ENCODE results near the gene JAKMIP2. TPM values are rescaled to one million over a fixed set of nuclear protein-coding genes. Genes with fewer than 3 reads are reported as not detected.
"Not testable (repeated sequence)": the region's sequence is repeated elsewhere in the genome, so short reads cannot be mapped to it uniquely, and the experiment has no call there.

The JAKMIP2 gene
- total RNA-seq, 4 donors from 2014 or later = 0.20 TPM; not detected in 3

GRCh38 chr5:147731431-147732290 is 50.9 kb downstream of the JAKMIP2 start:
- no peak for ATAC-seq
- Histone ChIP-seq H3K27me3 (no peaks in the 10 kb centered on the region), H3K36me3 (no peaks in the 10 kb centered on the region), H3K9me3 (no peaks in the 10 kb centered on the region), H3K4me3 (no peak overlapping the region), H3K27ac (no peak overlapping the region), H3K4me1 (no peaks in the 10 kb centered on the region)
- TF ChIP-seq POLR2A (IDR thresholded peaks at IDR 0.05) (no peak), CTCF (IDR thresholded peaks at IDR 0.05 in 4 of 5, conservative IDR thresholded peaks at IDR 0.05 in 1 of 5) (no peak)
- intact Hi-C loops (cut with DNase I; ENCODE audit: low total_unique reads) = no loop called here
- no peak for DNase-seq
- in situ Hi-C loops (cut with MboI; ENCODE audit: low sequenced_read_pairs in 4 of 4) = no loop called here

DNA sequence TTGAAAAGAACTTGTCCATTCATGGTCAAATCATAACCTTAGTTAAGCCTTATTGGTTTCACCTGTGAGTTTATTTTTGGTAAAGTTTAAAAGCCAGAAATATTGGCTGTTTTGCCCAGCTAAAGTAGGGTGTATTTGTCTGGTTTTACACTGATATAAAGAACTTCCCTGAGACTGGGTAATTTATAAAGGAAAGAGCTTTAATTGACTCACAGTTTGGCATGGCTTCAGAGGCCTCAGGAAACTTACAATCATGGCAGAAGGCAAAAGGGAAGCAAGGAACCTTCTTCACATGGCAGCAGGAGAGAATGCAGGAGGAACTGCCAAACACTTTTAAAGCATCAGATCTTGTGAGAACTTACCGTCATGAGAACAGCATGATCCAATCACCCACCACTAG is 55.3 kb downstream of the JAKMIP2 start:
- Histone ChIP-seq H3K4me1 (no peaks in the 10 kb centered on the region), H3K9me3 (no peaks in the 10 kb centered on the region), H3K4me3 (no peak overlapping the region), H3K36me3 (no peaks in the 10 kb centered on the region), H3K27ac (no peak overlapping the region), H3K27me3 (no peaks in the 10 kb centered on the region)
- intact Hi-C loops (cut with DNase I; ENCODE audit: low total_unique reads) = no loop called here
- TF ChIP-seq CTCF (IDR thresholded peaks at IDR 0.05 in 4 of 5, conservative IDR thresholded peaks at IDR 0.05 in 1 of 5) = no peak
- no peak for TF ChIP-seq POLR2A (IDR thresholded peaks at IDR 0.05)
- in situ Hi-C loops (cut with MboI; ENCODE audit: low sequenced_read_pairs in 4 of 4) = no loop called here
- DNase-seq (no peak), ATAC-seq (no peak)

DNA sequence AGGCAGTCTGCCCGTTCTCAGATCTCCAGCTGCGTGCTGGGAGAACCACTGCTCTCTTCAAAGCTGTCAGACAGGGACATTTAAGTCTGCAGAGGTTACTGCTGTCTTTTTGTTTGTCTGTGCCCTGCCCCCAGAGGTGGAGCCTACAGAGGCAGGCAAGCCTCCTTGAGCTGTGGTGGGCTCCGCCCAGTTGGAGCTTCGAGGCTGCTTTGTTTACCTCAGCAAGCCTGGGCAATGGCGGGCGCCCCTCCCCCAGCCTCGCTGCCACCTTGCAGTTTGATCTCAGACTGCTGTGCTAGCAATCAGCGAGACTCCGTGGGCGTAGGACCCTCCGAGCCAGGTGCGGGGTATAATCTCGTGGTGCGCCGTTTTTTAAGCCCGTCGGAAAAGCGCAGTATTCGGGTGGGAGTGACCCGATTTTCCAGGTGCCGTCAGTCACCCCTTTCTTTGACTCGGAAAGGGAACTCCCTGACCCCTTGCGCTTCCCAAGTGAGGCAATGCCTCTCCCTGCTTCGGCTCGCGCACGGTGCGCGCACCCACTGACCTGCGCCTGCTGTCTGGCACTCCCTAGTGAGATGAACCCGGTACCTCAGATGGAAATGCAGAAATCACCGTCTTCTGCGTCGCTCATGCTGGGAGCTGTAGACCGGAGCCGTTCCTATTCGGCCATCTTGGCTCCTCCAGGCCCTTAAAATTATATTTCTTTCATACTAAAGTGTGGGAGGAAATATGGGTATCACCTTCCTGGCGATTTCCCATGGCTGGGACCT is 61.2 kb downstream of the JAKMIP2 start:
- H3K4me3 ChIP-seq; intact Hi-C loops (cut with DNase I; ENCODE audit: low total_unique reads); H3K4me1 ChIP-seq; H3K27ac ChIP-seq; H3K36me3 ChIP-seq; in situ Hi-C loops (cut with MboI; ENCODE audit: low sequenced_read_pairs in 4 of 4); H3K9me3 ChIP-seq; DNase-seq; H3K27me3 ChIP-seq; ATAC-seq: not testable (repeated sequence)

DNA sequence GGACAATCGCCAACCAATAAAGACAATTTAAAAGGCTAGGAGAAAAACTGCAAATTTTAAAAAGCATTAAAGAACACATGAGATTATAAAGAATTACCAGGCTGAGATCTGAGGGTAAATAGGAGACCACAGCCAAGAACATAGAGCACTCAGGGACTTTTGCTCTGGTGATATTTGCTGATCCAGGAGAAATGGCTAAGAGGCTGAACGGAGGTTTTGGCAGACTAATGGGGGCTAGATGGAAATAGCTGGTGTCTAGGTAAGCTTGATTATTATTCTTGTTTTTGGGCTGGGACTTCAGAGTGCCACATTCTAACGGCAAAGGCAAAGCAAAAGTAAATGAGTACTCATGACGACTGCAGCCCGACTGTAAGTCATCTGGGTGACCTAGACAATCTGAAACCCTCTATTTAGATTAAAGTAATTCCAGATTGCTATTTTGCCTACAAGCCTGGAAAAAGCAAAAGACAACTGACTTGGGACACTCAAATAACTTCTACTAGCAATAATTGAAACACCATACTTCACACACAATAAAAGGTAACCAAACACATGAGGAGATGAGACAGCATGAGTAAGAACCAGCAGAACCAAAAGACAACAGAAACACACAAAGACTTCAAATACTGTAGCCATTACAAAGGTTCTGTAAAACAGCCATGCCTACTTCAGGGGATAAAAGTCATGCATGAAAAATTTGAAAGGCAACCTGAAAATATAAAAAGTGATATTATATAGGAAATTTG is 68.8 kb downstream of the JAKMIP2 start:
- DNase-seq (no peak), ATAC-seq (no peak)
- in situ Hi-C loops (cut with MboI; ENCODE audit: low sequenced_read_pairs in 4 of 4) (no loop called here), intact Hi-C loops (cut with DNase I; ENCODE audit: low total_unique reads) (no loop called here)
- H3K9me3 ChIP-seq = no peaks in the 10 kb centered on the region
- H3K4me1 ChIP-seq = no peaks in the 10 kb centered on the region
- no peaks in the 10 kb centered on the region for H3K36me3 ChIP-seq
- no peak overlapping the region for H3K27ac ChIP-seq
- H3K4me3 ChIP-seq = no peak overlapping the region
- no peaks in the 10 kb centered on the region for H3K27me3 ChIP-seq
- TF ChIP-seq CTCF (IDR thresholded peaks at IDR 0.05 in 4 of 5, conservative IDR thresholded peaks at IDR 0.05 in 1 of 5) (no peak), POLR2A (IDR thresholded peaks at IDR 0.05) (no peak)

DNA sequence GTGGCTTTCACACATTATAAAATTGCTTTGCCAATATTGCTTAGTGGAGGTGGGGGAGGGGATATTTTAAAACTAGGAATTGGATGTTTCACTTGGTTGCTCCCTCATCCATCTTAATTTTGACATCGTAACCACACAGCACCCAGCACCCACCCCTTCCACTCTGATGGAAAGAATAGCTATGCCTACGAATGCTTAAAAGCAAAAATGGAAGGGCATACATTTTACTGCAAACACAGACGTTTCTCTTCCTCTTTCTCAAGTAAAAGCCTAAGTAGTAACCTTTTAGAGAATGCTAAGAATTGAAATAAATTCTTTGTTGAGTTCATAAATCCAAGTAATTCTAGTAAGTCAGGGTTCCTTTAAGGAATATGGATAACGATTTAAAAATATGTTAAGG is 69.9 kb downstream of the JAKMIP2 start:
- in situ Hi-C loops (cut with MboI; ENCODE audit: low sequenced_read_pairs in 4 of 4) = no loop called here
- H3K4me3 ChIP-seq = no peak overlapping the region
- no peak for DNase-seq
- no peaks in the 10 kb centered on the region for H3K4me1 ChIP-seq
- H3K27ac ChIP-seq = no peak overlapping the region
- H3K27me3 ChIP-seq = no peaks in the 10 kb centered on the region
- no peak for ATAC-seq
- intact Hi-C loops (cut with DNase I; ENCODE audit: low total_unique reads) = no loop called here
- no peaks in the 10 kb centered on the region for H3K9me3 ChIP-seq
- no peaks in the 10 kb centered on the region for H3K36me3 ChIP-seq
- TF ChIP-seq POLR2A (IDR thresholded peaks at IDR 0.05) (no peak), CTCF (IDR thresholded peaks at IDR 0.05 in 4 of 5, conservative IDR thresholded peaks at IDR 0.05 in 1 of 5) (no peak)

All from gastrocnemius medialis (tissue), 4 donors.